ENCODE results near the gene KLHL35.

The KLHL35 gene

GRCh38 chr11:75474878-75475766 lies 42.1 kb upstream of the KLHL35 start:
- Histone ChIP-seq H4K20me1 (ENCODE audit: insufficient read depth, low read length) (no peaks in the 10 kb centered on the region), H3K4me2 (ENCODE audit: insufficient read depth, low read length) (peak overlapping the region; percentile 68), H2AFZ (ENCODE audit: low read depth, low read length) (peak overlapping the region; percentile 92), H3K9me3 (ENCODE audit: insufficient read depth, low read length, severe bottlenecking) (no peaks in the 10 kb centered on the region), H3K27ac (ENCODE audit: low read length) (peak overlapping the region; percentile 88), H3K9ac (ENCODE audit: low read depth, low read length) (peak overlapping the region; percentile 54), H3K36me3 (ENCODE audit: insufficient read depth, low read length) (no peaks in the 10 kb centered on the region), H3K4me3 (ENCODE audit: low read depth in 1 of 2, low read length in 2 of 2) (peak overlapping the region; percentile 6 to 52; a peak in 3 of 4 replicates), H3K79me2 (ENCODE audit: insufficient read depth, low read length) (no peaks in the 10 kb centered on the region), H3K27me3 (ENCODE audit: insufficient read depth, low read length, poor library complexity) (no peaks in the 10 kb centered on the region), H3K4me1 (ENCODE audit: insufficient read depth, low read length) (peaks cover 21% of the 10 kb centered on the region)
- ATAC-seq (ENCODE audit: insufficient read depth, low read depth), result peak; percentile 95
- TF ChIP-seq CTCF (IDR thresholded peaks at IDR 0.05; ENCODE audit: borderline replicate concordance, extremely low read depth, low read length, poor library complexity, severe bottlenecking) (no peak), EZH2 (IDR thresholded peaks at IDR 0.05; ENCODE audit: borderline replicate concordance, low read depth, low read length, severe bottlenecking) (no peak)
- peak; percentile 92 for DNase-seq

GRCh38 chr11:75474240-75474639 lies 41.2 kb upstream of the KLHL35 start:
- H3K36me3 ChIP-seq (ENCODE audit: insufficient read depth, low read length), result no peaks in the 10 kb centered on the region
- no peaks in the 10 kb centered on the region for H3K9me3 ChIP-seq (ENCODE audit: insufficient read depth, low read length, severe bottlenecking)
- no peak overlapping the region for H3K9ac ChIP-seq (ENCODE audit: low read depth, low read length)
- no peak overlapping the region for H2AFZ ChIP-seq (ENCODE audit: low read depth, low read length)
- H3K4me2 ChIP-seq (ENCODE audit: insufficient read depth, low read length), result no peak overlapping the region
- ATAC-seq (ENCODE audit: insufficient read depth, low read depth) (no peak), DNase-seq (no peak)
- H3K27me3 ChIP-seq (ENCODE audit: insufficient read depth, low read length, poor library complexity), result no peaks in the 10 kb centered on the region
- H4K20me1 ChIP-seq (ENCODE audit: insufficient read depth, low read length), result no peaks in the 10 kb centered on the region
- H3K79me2 ChIP-seq (ENCODE audit: insufficient read depth, low read length), result no peaks in the 10 kb centered on the region
- peaks cover 21% of the 10 kb centered on the region for H3K4me1 ChIP-seq (ENCODE audit: insufficient read depth, low read length)
- no peak overlapping the region for H3K4me3 ChIP-seq (ENCODE audit: low read depth in 1 of 2, low read length in 2 of 2)
- no peak overlapping the region for H3K27ac ChIP-seq (ENCODE audit: low read length)
- TF ChIP-seq CTCF (IDR thresholded peaks at IDR 0.05; ENCODE audit: borderline replicate concordance, extremely low read depth, low read length, poor library complexity, severe bottlenecking) (no peak), EZH2 (IDR thresholded peaks at IDR 0.05; ENCODE audit: borderline replicate concordance, low read depth, low read length, severe bottlenecking) (no peak)

GRCh38 chr11:75473684-75474083 lies 40.7 kb upstream of the KLHL35 start:
- Histone ChIP-seq H3K9me3 (ENCODE audit: insufficient read depth, low read length, severe bottlenecking) (no peaks in the 10 kb centered on the region), H2AFZ (ENCODE audit: low read depth, low read length) (no peak overlapping the region), H3K9ac (ENCODE audit: low read depth, low read length) (no peak overlapping the region), H3K36me3 (ENCODE audit: insufficient read depth, low read length) (no peaks in the 10 kb centered on the region), H4K20me1 (ENCODE audit: insufficient read depth, low read length) (no peaks in the 10 kb centered on the region), H3K4me3 (ENCODE audit: low read depth in 1 of 2, low read length in 2 of 2) (no peak overlapping the region), H3K27me3 (ENCODE audit: insufficient read depth, low read length, poor library complexity) (no peaks in the 10 kb centered on the region), H3K4me1 (ENCODE audit: insufficient read depth, low read length) (peaks cover 21% of the 10 kb centered on the region), H3K4me2 (ENCODE audit: insufficient read depth, low read length) (no peak overlapping the region), H3K79me2 (ENCODE audit: insufficient read depth, low read length) (no peaks in the 10 kb centered on the region), H3K27ac (ENCODE audit: low read length) (no peak overlapping the region)
- ATAC-seq (ENCODE audit: insufficient read depth, low read depth) (no peak), DNase-seq (no peak)
- no peak for TF ChIP-seq EZH2 (IDR thresholded peaks at IDR 0.05; ENCODE audit: borderline replicate concordance, low read depth, low read length, severe bottlenecking)
- no peak for TF ChIP-seq CTCF (IDR thresholded peaks at IDR 0.05; ENCODE audit: borderline replicate concordance, extremely low read depth, low read length, poor library complexity, severe bottlenecking)
